ENCODE results near the gene MRPL53.

MRPL53 gene

GRCh38 chr2:74458938-74459363, 13.5 kb downstream of the MRPL53 start:
- Histone ChIP-seq H3K9me2 (replicated peaks; ENCODE audit: insufficient read depth, low read length) (no peaks in the 10 kb centered on the region), H4K20me1 (ENCODE audit: low read depth, low read length) (no peaks in the 10 kb centered on the region), H3K9ac (ENCODE audit: low read length) (peak overlapping the region; percentile 82), H3K79me2 (ENCODE audit: insufficient read depth, low read length) (peaks cover 7% of the 10 kb centered on the region; the same call in 1 of the 2 replicates), H3F3A (ENCODE audit: insufficient read depth) (peaks cover 14% of the 10 kb centered on the region), H3K27me3 (ENCODE audit: low read length) (no peaks in the 10 kb centered on the region), H3K9me3 (ENCODE audit: insufficient read depth, low read length) (no peaks in the 10 kb centered on the region), H3K4me2 (ENCODE audit: low read depth, low read length, poor library complexity, severe bottlenecking) (peak overlapping the region; percentile 95), H2AFZ (ENCODE audit: low read depth, low read length, severe bottlenecking) (no peak overlapping the region), H3K36me3 (ENCODE audit: low read length) (no peaks in the 10 kb centered on the region; the same call in 1 of the 2 replicates), H3K27ac (ENCODE audit: low read depth, low read length) (no peak overlapping the region), H3K4me3 (ENCODE audit: insufficient read depth, low read length, poor library complexity, severe bottlenecking) (peak overlapping the region; percentile 86)
- TF ChIP-seq EZH2phosphoT487 (conservative IDR thresholded peaks at IDR 0.05; ENCODE audit: low read length) (no peak), CTCF (IDR thresholded peaks at IDR 0.05; ENCODE audit: insufficient read depth, low read length, poor library complexity, severe bottlenecking) (no peak)

- Histone ChIP-seq H3K27ac (ENCODE audit: low read depth, low read length) (peak within 1 kb of the TSS; percentile 87), H3K36me3 (ENCODE audit: low read length) (no peaks in the 10 kb centered on the region; the same call in 1 of the 2 replicates), H3K9ac (ENCODE audit: low read length) (peak within 1 kb of the TSS; percentile 82), H3F3A (ENCODE audit: insufficient read depth) (peaks cover 19% of the 10 kb centered on the region), H2AFZ (ENCODE audit: low read depth, low read length, severe bottlenecking) (peak within 1 kb of the TSS; percentile 90), H3K4me3 (ENCODE audit: insufficient read depth, low read length, poor library complexity, severe bottlenecking) (peak within 1 kb of the TSS; percentile 86), H3K4me2 (ENCODE audit: low read depth, low read length, poor library complexity, severe bottlenecking) (peak within 1 kb of the TSS; percentile 95), H4K20me1 (ENCODE audit: low read depth, low read length) (no peaks in the 10 kb centered on the region), H3K9me2 (replicated peaks; ENCODE audit: insufficient read depth, low read length) (no peaks in the 10 kb centered on the region), H3K27me3 (ENCODE audit: low read length) (no peaks in the 10 kb centered on the region), H3K9me3 (ENCODE audit: insufficient read depth, low read length) (no peaks in the 10 kb centered on the region), H3K79me2 (ENCODE audit: insufficient read depth, low read length) (0 out of 2 replicates have a peak, but pooled peaks cover 6% of the 10 kb centered on the region)
- TF ChIP-seq CTCF (IDR thresholded peaks at IDR 0.05; ENCODE audit: insufficient read depth, low read length, poor library complexity, severe bottlenecking): no peak
- TF ChIP-seq EZH2phosphoT487 (conservative IDR thresholded peaks at IDR 0.05; ENCODE audit: low read length): no peak
Observed at GRCh38 chr2:74458132-74458937, 14.1 kb downstream of the MRPL53 start, which contains the start of gene WBP1. Gene WBP1, plus strand, starts transcription at chr2:74458438. Its CDS starts 165 bp downstream, at chr2:74458603.

GRCh38 chr2:74457549-74458131, 14.8 kb downstream of the MRPL53 start:
- Histone ChIP-seq H3K27me3 (ENCODE audit: low read length) (no peaks in the 10 kb centered on the region), H3F3A (ENCODE audit: insufficient read depth) (peaks cover 25% of the 10 kb centered on the region), H3K4me2 (ENCODE audit: low read depth, low read length, poor library complexity, severe bottlenecking) (peak overlapping the region; percentile 86), H3K36me3 (ENCODE audit: low read length) (no peaks in the 10 kb centered on the region; the same call in 1 of the 2 replicates), H2AFZ (ENCODE audit: low read depth, low read length, severe bottlenecking) (peak overlapping the region; percentile 90), H3K79me2 (ENCODE audit: insufficient read depth, low read length) (0 out of 2 replicates have a peak, but pooled peaks cover 6% of the 10 kb centered on the region), H3K9me2 (replicated peaks; ENCODE audit: insufficient read depth, low read length) (no peaks in the 10 kb centered on the region), H3K9ac (ENCODE audit: low read length) (peak overlapping the region; percentile 77), H4K20me1 (ENCODE audit: low read depth, low read length) (no peaks in the 10 kb centered on the region), H3K4me3 (ENCODE audit: insufficient read depth, low read length, poor library complexity, severe bottlenecking) (peak overlapping the region; percentile 64), H3K27ac (ENCODE audit: low read depth, low read length) (peak overlapping the region; percentile 87), H3K9me3 (ENCODE audit: insufficient read depth, low read length) (no peaks in the 10 kb centered on the region)
- TF ChIP-seq CTCF (IDR thresholded peaks at IDR 0.05; ENCODE audit: insufficient read depth, low read length, poor library complexity, severe bottlenecking) (no peak), EZH2phosphoT487 (conservative IDR thresholded peaks at IDR 0.05; ENCODE audit: low read length) (no peak)

Data from SU-DHL-6 (cell line).